ENCODE data around the gene C4B.

DNA sequence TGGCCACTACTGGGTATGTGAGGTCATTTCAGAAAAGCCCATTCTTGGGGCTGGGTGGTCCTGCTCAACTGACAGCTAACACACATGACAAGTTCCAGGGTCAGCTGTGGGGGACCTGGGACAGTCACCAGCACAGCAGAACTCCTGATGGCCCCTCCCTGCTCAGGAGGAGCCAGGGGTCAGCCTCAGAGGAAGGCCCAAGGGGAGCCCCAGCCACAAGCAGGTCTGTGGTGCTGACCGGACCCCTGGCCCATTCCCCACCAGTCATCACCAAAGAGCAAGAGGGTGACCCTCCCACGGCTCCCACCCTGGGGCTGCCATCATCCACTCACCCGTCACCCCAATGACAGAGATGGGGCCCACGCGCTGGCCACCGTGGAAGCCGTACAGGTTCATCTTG, 41.7 kb downstream of the C4B start:
- TF ChIP-seq, protein P1, sequence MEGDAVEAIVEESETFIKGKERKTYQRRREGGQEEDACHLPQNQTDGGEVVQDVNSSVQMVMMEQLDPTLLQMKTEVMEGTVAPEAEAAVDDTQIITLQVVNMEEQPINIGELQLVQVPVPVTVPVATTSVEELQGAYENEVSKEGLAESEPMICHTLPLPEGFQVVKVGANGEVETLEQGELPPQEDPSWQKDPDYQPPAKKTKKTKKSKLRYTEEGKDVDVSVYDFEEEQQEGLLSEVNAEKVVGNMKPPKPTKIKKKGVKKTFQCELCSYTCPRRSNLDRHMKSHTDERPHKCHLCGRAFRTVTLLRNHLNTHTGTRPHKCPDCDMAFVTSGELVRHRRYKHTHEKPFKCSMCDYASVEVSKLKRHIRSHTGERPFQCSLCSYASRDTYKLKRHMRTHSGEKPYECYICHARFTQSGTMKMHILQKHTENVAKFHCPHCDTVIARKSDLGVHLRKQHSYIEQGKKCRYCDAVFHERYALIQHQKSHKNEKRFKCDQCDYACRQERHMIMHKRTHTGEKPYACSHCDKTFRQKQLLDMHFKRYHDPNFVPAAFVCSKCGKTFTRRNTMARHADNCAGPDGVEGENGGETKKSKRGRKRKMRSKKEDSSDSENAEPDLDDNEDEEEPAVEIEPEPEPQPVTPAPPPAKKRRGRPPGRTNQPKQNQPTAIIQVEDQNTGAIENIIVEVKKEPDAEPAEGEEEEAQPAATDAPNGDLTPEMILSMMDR (conservative IDR thresholded peaks at IDR 0.05 in 1 of 2, IDR thresholded peaks at IDR 0.05 in 1 of 2; ENCODE audit: low read depth in 1 of 2, low read length in 2 of 2): no peak
- TF ChIP-seq EZH2 (IDR thresholded peaks at IDR 0.05; ENCODE audit: low read length, missing control alignments): no peak

Measured in fibroblast of lung (primary cell).